Measurements from ENCODE around the gene NTRK2.
A peak's percentile ranks its signal among the peaks of the same experiment; 100 is the strongest.

Gene NTRK2

GRCh38 chr9:84999788-85000187 lies 330.3 kb downstream of the NTRK2 start:
- H3K4me3 Mint-ChIP-seq, result no peak overlapping the region
- H3K9me3 Mint-ChIP-seq, result peaks cover 0 to 4% of the 10 kb centered on the region in 2 donors
- DNase-seq (no peak), ATAC-seq (no peak)
- no peaks in the 10 kb centered on the region for H3K4me1 Mint-ChIP-seq
- peaks cover 10% of the 10 kb centered on the region for H3K27me3 Mint-ChIP-seq
- H3K27ac Mint-ChIP-seq, result no peak overlapping the region

- Mint-ChIP-seq H3K9me3 (peaks cover 0 to 4% of the 10 kb centered on the region in 2 donors), H3K4me3 (no peak overlapping the region), H3K27ac (no peak overlapping the region), H3K27me3 (peaks cover 10% of the 10 kb centered on the region), H3K4me1 (no peaks in the 10 kb centered on the region)
- ATAC-seq (no peak), DNase-seq (no peak)
Observed at GRCh38 chr9:85001925-85002324, 332.4 kb downstream of the NTRK2 start.

- no peak for ATAC-seq
- Mint-ChIP-seq H3K4me3 (no peak overlapping the region), H3K27me3 (no peaks in the 10 kb centered on the region), H3K9me3 (peaks cover 0 to 4% of the 10 kb centered on the region in 2 donors), H3K27ac (no peak overlapping the region), H3K4me1 (no peaks in the 10 kb centered on the region)
- no peak for DNase-seq
Observed at GRCh38 chr9:85004818-85005413, 335.4 kb downstream of the NTRK2 start.

GRCh38 chr9:85007748-85008147 lies 338.2 kb downstream of the NTRK2 start:
- Mint-ChIP-seq H3K4me1 (no peaks in the 10 kb centered on the region), H3K9me3 (no peaks in the 10 kb centered on the region), H3K4me3 (no peak overlapping the region), H3K27ac (no peak overlapping the region), H3K27me3 (no peaks in the 10 kb centered on the region)
- DNase-seq, result no peak
- no peak for ATAC-seq

- H3K4me3 Mint-ChIP-seq, result no peak overlapping the region
Observed at GRCh38 chr9:85008215-85008614, 338.7 kb downstream of the NTRK2 start.

GRCh38 chr9:85009251-85009650 lies 339.7 kb downstream of the NTRK2 start:
- H3K4me1 Mint-ChIP-seq, result no peaks in the 10 kb centered on the region
- no peaks in the 10 kb centered on the region for H3K9me3 Mint-ChIP-seq
- ATAC-seq, result no peak

More at GRCh38 chr9:85008215-85008614, 338.7 kb downstream of the NTRK2 start:
- Mint-ChIP-seq H3K9me3 (no peaks in the 10 kb centered on the region), H3K27me3 (no peaks in the 10 kb centered on the region), H3K27ac (no peak overlapping the region), H3K4me1 (no peaks in the 10 kb centered on the region)
- DNase-seq (no peak), ATAC-seq (no peak)

GRCh38 chr9:85013703-85014102 lies 344.2 kb downstream of the NTRK2 start:
- Mint-ChIP-seq H3K27ac (no peak overlapping the region), H3K9me3 (no peaks in the 10 kb centered on the region), H3K27me3 (no peaks in the 10 kb centered on the region), H3K4me1 (no peaks in the 10 kb centered on the region), H3K4me3 (no peak overlapping the region)
- DNase-seq (no peak), ATAC-seq (no peak)

More at GRCh38 chr9:85009251-85009650, 339.7 kb downstream of the NTRK2 start:
- Mint-ChIP-seq H3K27ac (no peak overlapping the region), H3K27me3 (no peaks in the 10 kb centered on the region), H3K4me3 (no peak overlapping the region)
- DNase-seq, result no peak

GRCh38 chr9:85014292-85014691 lies 344.8 kb downstream of the NTRK2 start:
- Mint-ChIP-seq H3K4me1 (no peaks in the 10 kb centered on the region), H3K27ac (no peak overlapping the region), H3K9me3 (no peaks in the 10 kb centered on the region), H3K4me3 (no peak overlapping the region), H3K27me3 (no peaks in the 10 kb centered on the region)
- no peak for ATAC-seq
- DNase-seq, result no peak

GRCh38 chr9:85016384-85017006 lies 347.0 kb downstream of the NTRK2 start:
- Mint-ChIP-seq H3K9me3 (peaks cover 0 to 7% of the 10 kb centered on the region in 2 donors), H3K27ac (no peak overlapping the region), H3K4me1 (no peaks in the 10 kb centered on the region), H3K27me3 (peaks cover 7% of the 10 kb centered on the region), H3K4me3 (no peak overlapping the region)
- DNase-seq (no peak), ATAC-seq (no peak)

GRCh38 chr9:85020791-85021190 lies 351.3 kb downstream of the NTRK2 start:
- no peaks in the 10 kb centered on the region for H3K4me1 Mint-ChIP-seq
- peaks cover 9% of the 10 kb centered on the region for H3K27me3 Mint-ChIP-seq
- DNase-seq (no peak), ATAC-seq (no peak)
- peaks cover 0 to 7% of the 10 kb centered on the region in 2 donors for H3K9me3 Mint-ChIP-seq
- no peak overlapping the region for H3K4me3 Mint-ChIP-seq
- H3K27ac Mint-ChIP-seq, result peak overlapping the region in 1 of 2 donors; percentile 59

- no peaks in the 10 kb centered on the region for H3K4me1 Mint-ChIP-seq
Observed at GRCh38 chr9:85021686-85022085, 352.2 kb downstream of the NTRK2 start.

GRCh38 chr9:85024374-85024773 lies 354.8 kb downstream of the NTRK2 start:
- H3K4me1 Mint-ChIP-seq, result no peaks in the 10 kb centered on the region
- H3K9me3 Mint-ChIP-seq, result peaks cover 0 to 16% of the 10 kb centered on the region in 2 donors
- H3K4me3 Mint-ChIP-seq, result no peak overlapping the region
- ATAC-seq (no peak), DNase-seq (no peak)
- no peak overlapping the region for H3K27ac Mint-ChIP-seq
- peaks cover 9% of the 10 kb centered on the region for H3K27me3 Mint-ChIP-seq

More at GRCh38 chr9:85021686-85022085, 352.2 kb downstream of the NTRK2 start:
- Mint-ChIP-seq H3K4me3 (no peak overlapping the region), H3K27ac (no peak overlapping the region), H3K9me3 (peaks cover 0 to 7% of the 10 kb centered on the region in 2 donors), H3K27me3 (peaks cover 9% of the 10 kb centered on the region)
- DNase-seq, result no peak
- no peak for ATAC-seq

- DNase-seq, result no peak
- Mint-ChIP-seq H3K27me3 (peaks cover 9% of the 10 kb centered on the region), H3K4me3 (no peak overlapping the region), H3K9me3 (peaks cover 0 to 16% of the 10 kb centered on the region in 2 donors), H3K4me1 (no peaks in the 10 kb centered on the region), H3K27ac (no peak overlapping the region)
- ATAC-seq, result no peak
Observed at GRCh38 chr9:85025638-85026037, 356.1 kb downstream of the NTRK2 start.

- Mint-ChIP-seq H3K27me3 (no peaks in the 10 kb centered on the region), H3K9me3 (peaks cover 4 to 9% of the 10 kb centered on the region in 2 donors), H3K4me1 (no peaks in the 10 kb centered on the region), H3K27ac (no peak overlapping the region), H3K4me3 (no peak overlapping the region)
- ATAC-seq (no peak), DNase-seq (no peak)
Observed at GRCh38 chr9:85027870-85028269, 358.3 kb downstream of the NTRK2 start.

GRCh38 chr9:85030316-85030715 lies 360.8 kb downstream of the NTRK2 start:
- Mint-ChIP-seq H3K27me3 (no peaks in the 10 kb centered on the region), H3K4me3 (no peak overlapping the region), H3K9me3 (peaks cover 9% of the 10 kb centered on the region in 2 donors), H3K4me1 (no peaks in the 10 kb centered on the region), H3K27ac (no peak overlapping the region)
- no peak for ATAC-seq
- no peak for DNase-seq

GRCh38 chr9:85036496-85036895 lies 367.0 kb downstream of the NTRK2 start:
- Mint-ChIP-seq H3K27me3 (no peaks in the 10 kb centered on the region), H3K4me1 (no peaks in the 10 kb centered on the region), H3K9me3 (peaks cover 0 to 9% of the 10 kb centered on the region in 2 donors), H3K27ac (no peak overlapping the region), H3K4me3 (no peak overlapping the region)
- DNase-seq (no peak), ATAC-seq (no peak)

Measured in stimulated activated naive CD8-positive, alpha-beta T cell treated with anti-CD3 and anti-CD28 coated beads, Interleukin-15, amount 100 ng/mL, for 72 hours (primary cell).